Lung (tissue), 12 donors: ENCODE measurements around the gene UBE2L6. TPM values are rescaled to one million over a fixed set of nuclear protein-coding genes. Genes with fewer than 3 reads are reported as not detected.

Experiments used
- ATAC-seq: fragments of 200-7000 bp; cut with Tn5 transposase; one replicate; pipeline ENCODE4 v1.9.1; 2020; ENCODE audit warnings: moderate number of reproducible peaks; ENCODE audit not compliant: insufficient read depth, low FRiP score
- DNase-seq, 3 donors: peaks; one replicate each; pipeline ENCODE4 v3.0.0-alpha.2; 2013 to 2017
- H3K27ac ChIP-seq, 2 donors: one replicate each; pipeline ENCODE4 v1.5.1; 2013; ENCODE audit warnings: mild to moderate bottlenecking in 2 of 2, moderate library complexity in 2 of 2, control low read depth in 1 of 2, inconsistent platforms in 1 of 2, low read depth in 1 of 2, low read length in 1 of 2
- H3K27me3 ChIP-seq, 3 donors: one replicate each; pipeline ENCODE4 v1.5.1; 2013; ENCODE audit warnings: low read length in 2 of 3; ENCODE audit not compliant: control insufficient read depth in 3 of 3, insufficient read depth in 3 of 3
- H3K36me3 ChIP-seq, 4 donors: one replicate each; pipeline ENCODE4 v1.5.1; 2013; ENCODE audit warnings: low read length in 4 of 4, mild to moderate bottlenecking in 1 of 4, moderate library complexity in 1 of 4; ENCODE audit not compliant: control insufficient read depth in 4 of 4, insufficient read depth in 4 of 4
- H3K4me1 ChIP-seq, 5 donors: one replicate each; pipeline ENCODE4 v1.5.1; 2013; ENCODE audit warnings: low read length in 5 of 5, mild to moderate bottlenecking in 2 of 5, moderate library complexity in 1 of 5; ENCODE audit not compliant: control insufficient read depth in 5 of 5, insufficient read depth in 5 of 5
- H3K4me3 ChIP-seq: one replicate; pipeline ENCODE4 v1.5.1; 2013; ENCODE audit warnings: mild to moderate bottlenecking, control low read depth, moderate library complexity
- H3K9ac ChIP-seq, 2 donors: one replicate each; pipeline ENCODE4 v1.5.1; 2013; ENCODE audit warnings: low read length in 2 of 2, control low read depth in 1 of 2; ENCODE audit not compliant: insufficient read depth in 1 of 2
- H3K9me3 ChIP-seq, 4 donors: one replicate each; pipeline ENCODE4 v1.5.1; 2013; ENCODE audit warnings: low read length in 3 of 4, mild to moderate bottlenecking in 1 of 4, moderate library complexity in 1 of 4; ENCODE audit not compliant: control insufficient read depth in 4 of 4, insufficient read depth in 3 of 4
- CTCF ChIP-seq: IDR thresholded peaks from 2 replicates; pipeline ENCODE4 v1.5.1; 2012; ENCODE audit warnings: mild to moderate bottlenecking; ENCODE audit errors: control extremely low read depth, extremely low read depth
- WGBS, 2 donors: extraction: QIAGEN DNeasy Blood & Tissue Kit; methylation state at CpG; one replicate each; pipeline ENCODE4 v1.1.7; 2013; 5-methylcytosine and 5-hydroxymethylcytosine counted together
- polyA plus RNA-seq, 2 donors: library from polyadenylated mRNA; stranded (reverse); fragments of 200-250 nt; gene quantifications; one replicate each; pipeline ENCODE4 v1.2.1, GENCODE V29; 2013
- total RNA-seq, 2 donors: library from RNA; depleted of rRNA in 1 of 2; stranded (reverse); fragments of >200 nt in 1 of 2; gene quantifications; one replicate each; pipeline ENCODE4 v1.2.1, GENCODE V29; 2014 to 2021
- donor health status: control.
- donor health status: control.
- donor health status: Bipolar disorder and iron deficiency.
- donor health status: healthy.
- donor health status: DM: yes; HTN: yes; CAD: no.

UBE2L6 gene
- total and polyA plus RNA-seq, 4 donors: 38.9 to 129 (median 71.0) TPM

DNA sequence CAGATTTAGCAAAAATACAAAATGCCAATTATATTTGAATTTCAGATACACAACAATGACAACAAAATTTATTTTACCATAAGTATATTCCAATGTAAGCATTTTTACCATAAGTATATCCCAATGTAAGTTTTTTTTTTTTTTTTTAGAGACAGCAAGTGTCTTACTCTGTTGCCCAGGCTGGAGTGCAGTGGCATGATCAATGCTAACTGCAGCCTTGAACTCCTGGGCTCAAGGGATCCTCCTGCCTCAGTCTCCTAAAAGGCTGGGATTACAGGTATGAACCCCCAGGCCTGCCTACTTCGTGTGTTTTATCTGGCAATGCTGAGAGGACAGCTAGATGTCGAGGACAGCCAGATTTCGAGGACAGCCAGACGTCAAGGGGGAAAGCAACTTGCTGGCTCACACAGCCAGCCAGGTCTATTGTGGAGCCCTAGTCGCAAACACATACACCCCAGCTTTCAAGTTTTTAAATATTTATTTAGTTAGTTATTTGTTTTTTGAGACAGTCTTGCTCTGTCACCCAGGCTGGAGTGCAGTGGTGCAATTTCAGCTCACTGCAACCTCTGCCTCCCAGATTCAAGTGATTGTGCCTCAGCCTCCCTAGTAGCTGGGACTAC is 28.9 kb upstream of the UBE2L6 start:
- H3K27ac ChIP-seq: peak overlapping the region in 1 of 2 donors; percentile 45
- no peaks in the 10 kb centered on the region for H3K27me3 ChIP-seq
- no peak for TF ChIP-seq CTCF
- H3K4me3 ChIP-seq: no peak overlapping the region
- no peak for ATAC-seq
- H3K36me3 ChIP-seq: peaks cover 0 to 4% (median 0%) of the 10 kb centered on the region in 4 donors
- 78 to 82% methylated on average over 5 of the region's 5 CpGs for WGBS, 2 donors
- no peak for DNase-seq
- peaks cover 4 to 17% (median 11%) of the 10 kb centered on the region in 5 donors for H3K4me1 ChIP-seq
- H3K9me3 ChIP-seq: no peaks in the 10 kb centered on the region
- H3K9ac ChIP-seq: no peak overlapping the region

DNA sequence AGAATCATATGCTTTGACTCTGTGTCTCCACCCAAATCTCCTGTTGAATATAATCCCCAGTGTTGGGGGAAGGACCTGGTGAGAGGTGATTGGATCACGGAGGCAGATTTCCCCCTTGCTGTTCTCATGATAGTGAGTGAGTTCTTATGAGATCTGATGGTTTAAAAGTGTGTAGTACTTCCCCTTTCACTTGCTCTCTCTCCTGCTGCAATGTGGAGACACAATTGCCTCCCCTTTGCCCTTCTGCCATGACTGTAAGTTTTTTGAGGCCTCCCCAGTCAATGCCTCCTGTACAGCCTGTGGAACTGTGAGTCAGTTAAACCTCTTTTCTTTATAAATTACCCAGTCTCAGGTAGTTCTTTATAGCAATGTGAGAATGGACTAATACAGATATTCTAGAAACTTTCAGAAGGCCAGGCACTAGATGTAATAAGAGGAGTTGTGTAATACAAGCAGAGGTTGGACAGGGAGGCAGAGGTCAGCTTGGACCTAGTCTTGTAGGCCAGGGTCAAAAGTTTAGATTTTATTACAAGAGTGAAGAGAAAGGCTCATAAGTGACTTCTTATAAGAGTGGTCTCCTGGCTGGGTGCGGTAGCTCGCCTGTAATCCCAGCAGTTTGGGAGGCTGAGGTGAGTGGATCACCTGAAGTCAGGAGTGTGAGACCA is 20.7 kb upstream of the UBE2L6 start:
- DNase-seq: no peak
- no peak for ATAC-seq
- no peak for TF ChIP-seq CTCF
- no peak overlapping the region for H3K4me3 ChIP-seq
- H3K9ac ChIP-seq: no peak overlapping the region
- 70 to 86% methylated on average over 3 of the region's 3 CpGs for WGBS, 2 donors
- H3K27me3 ChIP-seq: no peaks in the 10 kb centered on the region
- H3K27ac ChIP-seq: no peak overlapping the region
- peaks cover 0 to 5% (median 0%) of the 10 kb centered on the region in 5 donors for H3K4me1 ChIP-seq
- no peaks in the 10 kb centered on the region for H3K9me3 ChIP-seq
- H3K36me3 ChIP-seq: no peaks in the 10 kb centered on the region

- no peak overlapping the region for H3K4me3 ChIP-seq
- H3K9me3 ChIP-seq: no peaks in the 10 kb centered on the region
- H3K4me1 ChIP-seq: peaks cover 0 to 5% (median 0%) of the 10 kb centered on the region in 5 donors
- H3K9ac ChIP-seq: no peak overlapping the region
- no peaks in the 10 kb centered on the region for H3K27me3 ChIP-seq
- no peak for TF ChIP-seq CTCF
- ATAC-seq (no peak), DNase-seq (no peak)
- H3K27ac ChIP-seq: no peak overlapping the region
- H3K36me3 ChIP-seq: no peaks in the 10 kb centered on the region
- WGBS, 2 donors: 46 to 48% methylated on average over 2 of the region's 2 CpGs
Measured at GRCh38 chr11:57586711-57587245, 19.3 kb upstream of the UBE2L6 start.
